Right atrium auricular region (tissue), 2 donors: ENCODE measurements around the gene PTGIR. TPM values are rescaled to one million over a fixed set of nuclear protein-coding genes. Genes with fewer than 3 reads are reported as not detected.

Experiments used
- DNase-seq: peaks from one replicate; pipeline ENCODE4 v3.0.0-alpha.2; 2019; ENCODE audit warnings: low spot score
- H3K27ac ChIP-seq, 2 donors: fragments of 200-600 bp; sonication (generic); 1 replicate in 1 of 2; 2 replicates in 1 of 2; pipeline ENCODE4 v1.5.1; 2016 to 2019
- H3K27me3 ChIP-seq, 2 donors: fragments of 200-600 bp; sonication (generic); one replicate each; pipeline versions ENCODE4 v1.5.1 to v1.6.0; 2017 to 2019
- H3K36me3 ChIP-seq: fragments of 200-600 bp; sonication (generic); one replicate; pipeline ENCODE4 v1.5.1; 2016
- H3K4me1 ChIP-seq, 2 donors: fragments of 200-600 bp; sonication (generic); one replicate each; pipeline versions ENCODE4 v1.5.1 to v1.6.0; 2017 to 2019
- H3K4me3 ChIP-seq, 2 donors: fragments of 200-600 bp; sonication (generic); 1 replicate in 1 of 2; 2 replicates in 1 of 2; pipeline ENCODE4 v1.5.1; 2017 to 2019; ENCODE audit warnings: mild to moderate bottlenecking in 1 of 2, moderate library complexity in 1 of 2
- H3K9me3 ChIP-seq, 2 donors: fragments of 200-600 bp; sonication (generic); one replicate each; pipeline ENCODE4 v1.5.1; 2019
- total RNA-seq, 2 donors: library from RNA; depleted of rRNA; stranded (reverse); fragments of >200 nt; gene quantifications; one replicate each; pipeline ENCODE4 v1.1.0, GENCODE V29; 2016
- TF ChIP-seq, protein P1 (sequence below), 2 donors: fragments of 200-600 bp; sonication (generic); IDR thresholded peaks; one replicate each; pipeline ENCODE4 v1.5.1; 2019; ENCODE audit warnings: antibody characterized with exemption in 2 of 2

The PTGIR gene
- total RNA-seq, 2 donors from 2014 or later = 7.0 to 20.6 TPM

DNA sequence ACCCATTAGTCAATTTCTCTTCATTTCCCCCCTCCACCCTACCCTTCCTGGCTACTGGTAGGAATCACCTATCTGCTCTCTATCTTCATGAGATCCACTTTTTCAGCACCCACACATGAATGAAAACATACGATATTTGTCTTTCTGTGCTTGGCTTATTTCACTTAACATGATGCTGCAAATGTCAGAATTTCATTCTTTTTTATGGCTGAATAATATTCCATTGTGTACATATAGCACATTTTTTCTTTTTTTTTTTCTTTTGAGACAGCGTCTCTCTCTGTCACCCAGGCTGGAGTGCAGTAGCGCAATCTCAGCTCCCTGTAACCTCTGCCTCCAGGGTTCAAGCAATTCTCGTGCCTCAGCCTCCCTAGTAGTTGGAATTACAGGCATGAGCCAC, 33.6 kb downstream of the PTGIR start:
- H3K4me3 ChIP-seq = no peak overlapping the region
- H3K4me1 ChIP-seq = no peaks in the 10 kb centered on the region
- no peaks in the 10 kb centered on the region for H3K9me3 ChIP-seq
- no peak for DNase-seq
- H3K36me3 ChIP-seq = no peaks in the 10 kb centered on the region
- no peak overlapping the region for H3K27ac ChIP-seq
- H3K27me3 ChIP-seq = no peaks in the 10 kb centered on the region
- TF ChIP-seq, protein P1, sequence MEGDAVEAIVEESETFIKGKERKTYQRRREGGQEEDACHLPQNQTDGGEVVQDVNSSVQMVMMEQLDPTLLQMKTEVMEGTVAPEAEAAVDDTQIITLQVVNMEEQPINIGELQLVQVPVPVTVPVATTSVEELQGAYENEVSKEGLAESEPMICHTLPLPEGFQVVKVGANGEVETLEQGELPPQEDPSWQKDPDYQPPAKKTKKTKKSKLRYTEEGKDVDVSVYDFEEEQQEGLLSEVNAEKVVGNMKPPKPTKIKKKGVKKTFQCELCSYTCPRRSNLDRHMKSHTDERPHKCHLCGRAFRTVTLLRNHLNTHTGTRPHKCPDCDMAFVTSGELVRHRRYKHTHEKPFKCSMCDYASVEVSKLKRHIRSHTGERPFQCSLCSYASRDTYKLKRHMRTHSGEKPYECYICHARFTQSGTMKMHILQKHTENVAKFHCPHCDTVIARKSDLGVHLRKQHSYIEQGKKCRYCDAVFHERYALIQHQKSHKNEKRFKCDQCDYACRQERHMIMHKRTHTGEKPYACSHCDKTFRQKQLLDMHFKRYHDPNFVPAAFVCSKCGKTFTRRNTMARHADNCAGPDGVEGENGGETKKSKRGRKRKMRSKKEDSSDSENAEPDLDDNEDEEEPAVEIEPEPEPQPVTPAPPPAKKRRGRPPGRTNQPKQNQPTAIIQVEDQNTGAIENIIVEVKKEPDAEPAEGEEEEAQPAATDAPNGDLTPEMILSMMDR (IDR thresholded peaks at IDR 0.05) = no peak

DNA sequence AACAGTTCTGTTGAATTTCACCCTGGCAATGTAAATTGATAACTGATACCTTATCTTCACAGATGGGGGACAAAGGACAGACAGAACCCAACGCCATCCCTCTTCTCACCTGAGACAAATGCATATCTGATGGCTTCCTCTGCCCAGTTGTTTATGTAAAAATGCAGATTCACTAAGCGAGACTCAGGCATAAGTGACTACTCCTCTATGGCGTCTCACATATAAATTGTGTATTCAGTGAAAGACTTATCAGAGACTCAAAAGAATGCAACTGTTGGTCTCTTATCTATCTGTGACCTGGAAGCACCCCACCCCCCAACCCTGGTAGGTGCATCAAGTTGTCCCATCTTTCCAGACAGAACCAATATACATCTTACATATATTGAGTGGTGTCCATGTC, 37.0 kb downstream of the PTGIR start:
- H3K4me1 ChIP-seq = no peaks in the 10 kb centered on the region
- no peaks in the 10 kb centered on the region for H3K27me3 ChIP-seq
- DNase-seq = no peak
- TF ChIP-seq, protein P1 (IDR thresholded peaks at IDR 0.05) = no peak
- H3K27ac ChIP-seq = no peak overlapping the region
- H3K9me3 ChIP-seq = no peaks in the 10 kb centered on the region
- H3K36me3 ChIP-seq = no peaks in the 10 kb centered on the region
- no peak overlapping the region for H3K4me3 ChIP-seq

GRCh38 chr19:46586294-46586693, 38.6 kb downstream of the PTGIR start:
- H3K4me3 ChIP-seq = no peak overlapping the region
- DNase-seq = no peak
- H3K9me3 ChIP-seq = no peaks in the 10 kb centered on the region
- TF ChIP-seq, protein P1 (IDR thresholded peaks at IDR 0.05) = no peak
- no peaks in the 10 kb centered on the region for H3K36me3 ChIP-seq
- no peaks in the 10 kb centered on the region for H3K4me1 ChIP-seq
- H3K27ac ChIP-seq = no peak overlapping the region
- H3K27me3 ChIP-seq = no peaks in the 10 kb centered on the region

- Histone ChIP-seq H3K4me1 (no peaks in the 10 kb centered on the region), H3K36me3 (no peaks in the 10 kb centered on the region), H3K27ac (no peak overlapping the region), H3K4me3 (no peak overlapping the region), H3K9me3 (no peaks in the 10 kb centered on the region), H3K27me3 (no peaks in the 10 kb centered on the region)
- TF ChIP-seq, protein P1 (IDR thresholded peaks at IDR 0.05) = no peak
- DNase-seq = no peak
These were observed 39.4 kb downstream of the PTGIR start for GRCh38 chr19:46585539-46585938.

DNA sequence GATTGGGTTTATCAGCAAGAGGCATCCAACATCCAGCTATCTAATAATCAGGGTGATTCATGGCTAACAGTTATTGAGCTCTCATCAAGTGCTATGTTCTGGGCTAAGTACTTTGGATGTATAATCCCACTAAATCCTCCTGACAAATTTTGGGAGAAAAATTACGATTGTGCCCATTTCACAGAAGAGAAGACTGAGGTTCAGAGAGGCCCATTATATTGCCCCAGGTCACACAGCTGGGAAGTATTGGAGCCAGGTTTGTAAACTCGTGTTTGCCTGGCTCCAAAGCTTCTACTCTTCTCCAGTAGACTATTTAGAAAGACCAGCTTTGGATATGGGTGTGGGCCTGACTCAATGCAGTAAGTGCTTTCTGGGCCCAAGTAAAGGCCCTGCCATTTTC, 44.6 kb downstream of the PTGIR start:
- H3K36me3 ChIP-seq = no peaks in the 10 kb centered on the region
- no peak for DNase-seq
- TF ChIP-seq, protein P1 (IDR thresholded peaks at IDR 0.05) = no peak
- no peaks in the 10 kb centered on the region for H3K9me3 ChIP-seq
- no peaks in the 10 kb centered on the region for H3K4me1 ChIP-seq
- no peak overlapping the region for H3K27ac ChIP-seq
- H3K27me3 ChIP-seq = no peaks in the 10 kb centered on the region
- H3K4me3 ChIP-seq = no peak overlapping the region

- Histone ChIP-seq H3K9me3 (no peaks in the 10 kb centered on the region), H3K4me1 (no peaks in the 10 kb centered on the region), H3K4me3 (no peak overlapping the region), H3K36me3 (no peaks in the 10 kb centered on the region), H3K27ac (no peak overlapping the region), H3K27me3 (no peaks in the 10 kb centered on the region)
- DNase-seq = no peak
- TF ChIP-seq, protein P1 (IDR thresholded peaks at IDR 0.05) = no peak
These were observed 45.5 kb downstream of the PTGIR start for GRCh38 chr19:46579361-46579879.
